ACC112 (cell line): ENCODE data around the gene P4HB.

ENCODE experiments used
- H2AFZ ChIP-seq: fragments of 200-600 bp; sonication (generic); one replicate; pipeline ENCODE4 v1.6.0; 2017; ENCODE audit warnings: antibody characterized with exemption, low read length; ENCODE audit not compliant: unreplicated experiment
- H3K27ac ChIP-seq: fragments of 200-600 bp; sonication (generic); 2 replicates; pipeline ENCODE4 v1.5.1; 2014; ENCODE audit warnings: low read depth, mild to moderate bottlenecking, antibody characterized with exemption, low read length, moderate library complexity
- H3K27me3 ChIP-seq: fragments of 200-600 bp; sonication (generic); 2 replicates; pipeline ENCODE4 v1.6.1; 2014; ENCODE audit warnings: mild to moderate bottlenecking, antibody characterized with exemption, low read length, moderate library complexity, mixed read lengths; ENCODE audit not compliant: insufficient read depth
- H3K36me3 ChIP-seq: fragments of 200-600 bp; sonication (generic); 2 replicates; pipeline ENCODE4 v1.6.1; 2016; ENCODE audit warnings: mild to moderate bottlenecking, antibody characterized with exemption, low read length, moderate library complexity, mixed read lengths; ENCODE audit not compliant: insufficient read depth
- H3K4me1 ChIP-seq: fragments of 200-600 bp; sonication (generic); one replicate; pipeline ENCODE4 v1.6.1; 2016; ENCODE audit warnings: low read length, mixed read lengths; ENCODE audit not compliant: insufficient read depth, unreplicated experiment, control insufficient read depth
- H3K4me3 ChIP-seq: fragments of 200-600 bp; sonication (generic); 2 replicates; pipeline ENCODE4 v1.5.1; 2014; ENCODE audit warnings: mild to moderate bottlenecking, low read depth, low read length
- H3K79me2 ChIP-seq: fragments of 200-600 bp; sonication (generic); one replicate; pipeline ENCODE4 v1.6.0; 2016; ENCODE audit warnings: low read length; ENCODE audit not compliant: control insufficient read depth, unreplicated experiment, insufficient read depth

Gene P4HB

GRCh38 chr17:81891303-81891552, 30.9 kb upstream of the P4HB start:
- Histone ChIP-seq H3K27ac (peak overlapping the region; percentile 78), H3K36me3 (peaks cover 31% of the 10 kb centered on the region; the same call in 1 of the 2 replicates), H3K4me1 (peaks cover 18% of the 10 kb centered on the region), H3K27me3 (no peaks in the 10 kb centered on the region), H3K4me3 (peak overlapping the region; percentile 99), H3K79me2 (peaks cover 52% of the 10 kb centered on the region), H2AFZ (no peak overlapping the region)

- Histone ChIP-seq H3K36me3 (peaks cover 31% of the 10 kb centered on the region; the same call in 1 of the 2 replicates), H3K79me2 (peaks cover 54% of the 10 kb centered on the region), H3K27me3 (no peaks in the 10 kb centered on the region), H3K4me1 (peaks cover 22% of the 10 kb centered on the region), H2AFZ (peak overlapping the region; percentile 32), H3K27ac (peak overlapping the region; percentile 78), H3K4me3 (peak overlapping the region; percentile 99)
Observed at GRCh38 chr17:81890447-81891302, 30.3 kb upstream of the P4HB start.

- Histone ChIP-seq H3K27ac (peak overlapping the region; percentile 78; the same call in 1 of the 2 replicates), H3K79me2 (peaks cover 58% of the 10 kb centered on the region), H3K27me3 (no peaks in the 10 kb centered on the region), H3K36me3 (peaks cover 25% of the 10 kb centered on the region; the same call in 1 of the 2 replicates), H3K4me1 (peaks cover 29% of the 10 kb centered on the region), H2AFZ (no peak overlapping the region), H3K4me3 (peak overlapping the region; percentile 99)
Observed at GRCh38 chr17:81889602-81890001, 29.3 kb upstream of the P4HB start.

GRCh38 chr17:81888988-81889595, 28.8 kb upstream of the P4HB start:
- peaks cover 34% of the 10 kb centered on the region for H3K4me1 ChIP-seq
- H2AFZ ChIP-seq: no peak overlapping the region
- H3K27me3 ChIP-seq: no peaks in the 10 kb centered on the region
- H3K79me2 ChIP-seq: peaks cover 54% of the 10 kb centered on the region
- peaks cover 22% of the 10 kb centered on the region; the same call in 1 of the 2 replicates for H3K36me3 ChIP-seq
- H3K4me3 ChIP-seq: peak overlapping the region; percentile 99; the same call in 1 of the 2 replicates
- no peak overlapping the region for H3K27ac ChIP-seq

- Histone ChIP-seq H3K79me2 (peaks cover 54% of the 10 kb centered on the region), H3K27me3 (no peaks in the 10 kb centered on the region), H3K4me3 (no peak overlapping the region), H3K36me3 (peaks cover 22% of the 10 kb centered on the region; the same call in 1 of the 2 replicates), H3K27ac (no peak overlapping the region), H2AFZ (no peak overlapping the region), H3K4me1 (peaks cover 34% of the 10 kb centered on the region)
Observed at GRCh38 chr17:81888105-81888987, 28.0 kb upstream of the P4HB start.

- H3K4me3 ChIP-seq: no peak overlapping the region
- peaks cover 47% of the 10 kb centered on the region for H3K79me2 ChIP-seq
- no peak overlapping the region for H2AFZ ChIP-seq
- H3K27ac ChIP-seq: no peak overlapping the region; the same call in 1 of the 2 replicates
- no peaks in the 10 kb centered on the region for H3K27me3 ChIP-seq
- peaks cover 30% of the 10 kb centered on the region for H3K4me1 ChIP-seq
- peaks cover 22% of the 10 kb centered on the region; the same call in 1 of the 2 replicates for H3K36me3 ChIP-seq
Observed at GRCh38 chr17:81885869-81886548, 25.7 kb upstream of the P4HB start.

GRCh38 chr17:81885454-81885853, 25.1 kb upstream of the P4HB start:
- Histone ChIP-seq H3K79me2 (peaks cover 41% of the 10 kb centered on the region), H3K4me1 (peaks cover 29% of the 10 kb centered on the region), H2AFZ (no peak overlapping the region), H3K4me3 (no peak overlapping the region), H3K36me3 (peaks cover 22% of the 10 kb centered on the region; the same call in 1 of the 2 replicates), H3K27me3 (no peaks in the 10 kb centered on the region), H3K27ac (no peak overlapping the region; the same call in 1 of the 2 replicates)

GRCh38 chr17:81884968-81885367, 24.6 kb upstream of the P4HB start:
- no peak overlapping the region for H3K4me3 ChIP-seq
- no peaks in the 10 kb centered on the region for H3K27me3 ChIP-seq
- H3K4me1 ChIP-seq: peaks cover 24% of the 10 kb centered on the region
- H3K27ac ChIP-seq: no peak overlapping the region; the same call in 1 of the 2 replicates
- no peak overlapping the region for H2AFZ ChIP-seq
- peaks cover 21% of the 10 kb centered on the region; the same call in 1 of the 2 replicates for H3K36me3 ChIP-seq
- peaks cover 37% of the 10 kb centered on the region for H3K79me2 ChIP-seq

- no peak overlapping the region for H2AFZ ChIP-seq
- peaks cover 20% of the 10 kb centered on the region for H3K4me1 ChIP-seq
- no peak overlapping the region for H3K27ac ChIP-seq
- H3K27me3 ChIP-seq: no peaks in the 10 kb centered on the region
- H3K4me3 ChIP-seq: no peak overlapping the region
- peaks cover 32% of the 10 kb centered on the region for H3K79me2 ChIP-seq
- H3K36me3 ChIP-seq: peaks cover 18% of the 10 kb centered on the region
Observed at GRCh38 chr17:81884520-81884919, 24.2 kb upstream of the P4HB start.

GRCh38 chr17:81879121-81879520, 18.8 kb upstream of the P4HB start:
- no peaks in the 10 kb centered on the region for H3K27me3 ChIP-seq
- peaks cover 11% of the 10 kb centered on the region for H3K36me3 ChIP-seq
- H3K4me1 ChIP-seq: peaks cover 6% of the 10 kb centered on the region
- peaks cover 5% of the 10 kb centered on the region for H3K79me2 ChIP-seq
- no peak overlapping the region for H2AFZ ChIP-seq
- no peak overlapping the region for H3K4me3 ChIP-seq
- no peak overlapping the region for H3K27ac ChIP-seq
